IPS DF 6.9 (cell line): ENCODE data around the gene SFTA2.
A peak's percentile ranks its signal among the peaks of the same experiment; 100 is the strongest.
"Not testable (repeated sequence)": the region's sequence is repeated elsewhere in the genome, so short reads cannot be mapped to it uniquely, and the experiment has no call there.

ENCODE experiments used
- DNase-seq: peaks from one replicate; pipeline ENCODE4 v3.0.0-alpha.2; 2013; ENCODE audit warnings: low read depth, low spot score
- H3K27ac ChIP-seq: one replicate; pipeline ENCODE4 v1.5.1; 2013; ENCODE audit warnings: low read length, control low read depth
- H3K27me3 ChIP-seq: 2 replicates; pipeline ENCODE4 v1.6.1; 2013; ENCODE audit warnings: mild to moderate bottlenecking, low read length; ENCODE audit not compliant: control insufficient read depth, insufficient read depth
- H3K36me3 ChIP-seq: 2 replicates; pipeline ENCODE4 v1.6.1; 2013; ENCODE audit warnings: low read length; ENCODE audit not compliant: control insufficient read depth, insufficient read depth
- H3K4me1 ChIP-seq: 2 replicates; pipeline ENCODE4 v1.6.1; 2013; ENCODE audit warnings: low read length; ENCODE audit not compliant: control insufficient read depth, insufficient read depth
- H3K4me3 ChIP-seq: 2 replicates; pipeline ENCODE4 v1.5.1; 2013; ENCODE audit warnings: mild to moderate bottlenecking, low read length
- H3K9me3 ChIP-seq: 2 replicates; pipeline ENCODE4 v1.6.1; 2013; ENCODE audit warnings: low read length, inconsistent platforms; ENCODE audit not compliant: control insufficient read depth, insufficient read depth
- WGBS: extraction: QIAGEN DNeasy Blood & Tissue Kit; methylation state at CpG from one replicate; pipeline ENCODE4 v1.1.7; 2013; ENCODE audit warnings: mixed read lengths, missing lambda C conversion rate; ENCODE audit not compliant: insufficient read length, insufficient coverage; 5-methylcytosine and 5-hydroxymethylcytosine counted together

The SFTA2 gene

GRCh38 chr6:30913721-30914075 is 18.3 kb downstream of the SFTA2 start:
- WGBS = no CpG with 5 or more reads among the region's 31 CpGs
- no peak for DNase-seq
- Histone ChIP-seq H3K36me3 (peaks cover 9% of the 10 kb centered on the region), H3K9me3 (no peaks in the 10 kb centered on the region), H3K4me1 (peaks cover 1% of the 10 kb centered on the region; the same call in 1 of the 2 replicates), H3K27ac (no peak overlapping the region), H3K4me3 (peak overlapping the region; percentile 57; the same call in 1 of the 2 replicates), H3K27me3 (no peaks in the 10 kb centered on the region)

GRCh38 chr6:30912746-30913520 is 19.0 kb downstream of the SFTA2 start:
- no peaks in the 10 kb centered on the region for H3K27me3 ChIP-seq
- peaks cover 9% of the 10 kb centered on the region for H3K36me3 ChIP-seq
- H3K4me1 ChIP-seq = peaks cover 1% of the 10 kb centered on the region; the same call in 1 of the 2 replicates
- no peak overlapping the region for H3K4me3 ChIP-seq
- H3K9me3 ChIP-seq = no peaks in the 10 kb centered on the region
- WGBS = no CpG with 5 or more reads among the region's 8 CpGs
- DNase-seq = no peak
- H3K27ac ChIP-seq = no peak overlapping the region

- H3K27me3 ChIP-seq, H3K9me3 ChIP-seq, H3K27ac ChIP-seq, H3K36me3 ChIP-seq, H3K4me3 ChIP-seq, DNase-seq, H3K4me1 ChIP-seq: not testable (repeated sequence)
- no CpG with 5 or more reads among the region's 12 CpGs for WGBS
Observed at GRCh38 chr6:30910473-30910872, 21.5 kb downstream of the SFTA2 start.

- Histone ChIP-seq H3K27ac (no peak overlapping the region), H3K36me3 (peaks cover 4% of the 10 kb centered on the region), H3K4me1 (peaks cover under 1% of the 10 kb centered on the region; the same call in 1 of the 2 replicates), H3K4me3 (peak overlapping the region; percentile 78; the same call in 1 of the 2 replicates), H3K27me3 (no peaks in the 10 kb centered on the region), H3K9me3 (no peaks in the 10 kb centered on the region)
- DNase-seq = no peak
- WGBS = no CpG with 5 or more reads among the region's 2 CpGs
Observed at GRCh38 chr6:30908700-30909099, 23.3 kb downstream of the SFTA2 start.

GRCh38 chr6:30907758-30908591 is 24.0 kb downstream of the SFTA2 start, which contains the start of gene GTF2H4:
GTF2H4 (plus strand) TSS chr6:30908207.
- Histone ChIP-seq H3K4me3 (peak within 1 kb of the TSS; percentile 78; the same call in 1 of the 2 replicates), H3K9me3 (no peaks in the 10 kb centered on the region), H3K4me1 (no peaks in the 10 kb centered on the region), H3K27me3 (no peaks in the 10 kb centered on the region), H3K27ac (no peak within 1 kb of the TSS), H3K36me3 (peaks cover 4% of the 10 kb centered on the region)
- no CpG with 5 or more reads among the region's 49 CpGs for WGBS
- DNase-seq = peak; percentile 98

GRCh38 chr6:30907290-30907757 is 24.6 kb downstream of the SFTA2 start:
- no CpG with 5 or more reads among the region's 16 CpGs for WGBS

GRCh38 chr6:30903236-30903635 is 28.7 kb downstream of the SFTA2 start:
- no peak overlapping the region for H3K4me3 ChIP-seq
- H3K27ac ChIP-seq = no peak overlapping the region
- WGBS = no CpG with 5 or more reads among the region's 4 CpGs
- no peaks in the 10 kb centered on the region for H3K4me1 ChIP-seq
- H3K9me3 ChIP-seq = no peaks in the 10 kb centered on the region
- no peak for DNase-seq
- peaks cover 11% of the 10 kb centered on the region for H3K36me3 ChIP-seq
- H3K27me3 ChIP-seq = no peaks in the 10 kb centered on the region

More at GRCh38 chr6:30907290-30907757, 24.6 kb downstream of the SFTA2 start:
- H3K4me1 ChIP-seq, H3K9me3 ChIP-seq, H3K36me3 ChIP-seq, H3K27ac ChIP-seq, DNase-seq, H3K27me3 ChIP-seq: not testable (repeated sequence)
- peak overlapping the region; percentile 39; the same call in 1 of the 2 replicates for H3K4me3 ChIP-seq

GRCh38 chr6:30902709-30903108 is 29.3 kb downstream of the SFTA2 start:
- no peaks in the 10 kb centered on the region for H3K4me1 ChIP-seq
- no peaks in the 10 kb centered on the region for H3K9me3 ChIP-seq
- WGBS = no CpG with 5 or more reads among the region's 5 CpGs
- no peak overlapping the region for H3K4me3 ChIP-seq
- peaks cover 16% of the 10 kb centered on the region for H3K36me3 ChIP-seq
- H3K27ac ChIP-seq = no peak overlapping the region
- DNase-seq = no peak
- no peaks in the 10 kb centered on the region for H3K27me3 ChIP-seq

GRCh38 chr6:30902196-30902595 is 29.8 kb downstream of the SFTA2 start:
- not testable (repeated sequence) for H3K4me1 ChIP-seq, H3K27ac ChIP-seq, H3K27me3 ChIP-seq, H3K4me3 ChIP-seq, H3K9me3 ChIP-seq, DNase-seq
- peaks cover 21% of the 10 kb centered on the region for H3K36me3 ChIP-seq
- WGBS = no CpG with 5 or more reads among the region's 9 CpGs

GRCh38 chr6:30901436-30901835 is 30.5 kb downstream of the SFTA2 start:
- no peaks in the 10 kb centered on the region for H3K9me3 ChIP-seq
- H3K4me1 ChIP-seq = no peaks in the 10 kb centered on the region
- no peak overlapping the region for H3K4me3 ChIP-seq
- no peaks in the 10 kb centered on the region for H3K27me3 ChIP-seq
- H3K36me3 ChIP-seq = peaks cover 28% of the 10 kb centered on the region
- no peak for DNase-seq
- H3K27ac ChIP-seq = no peak overlapping the region
